Transverse colon (tissue), 4 donors: ENCODE results near the gene NATD1.

ENCODE experiments used
- POLR2AphosphoS5 ChIP-seq, 3 donors: sonication (generic); formaldehyde crosslinking; IDR thresholded peaks; one replicate each; pipeline ENCODE4 v1.6.1; 2016; ENCODE audit warnings: antibody characterized with exemption in 3 of 3
- TF ChIP-seq, protein P1 (sequence below), 5 experiments: fragments of 200-600 bp in 3 of 5; fragments of 450-650 bp in 2 of 5; sonication (generic) in 3 of 5; IDR thresholded peaks; 1 replicate in 2 of 5; 2 replicates in 3 of 5; pipeline ENCODE4 v1.5.1; 2016 to 2017; ENCODE audit warnings: antibody characterized with exemption in 5 of 5, inconsistent platforms in 3 of 5, mild to moderate bottlenecking in 2 of 5, moderate library complexity in 1 of 5

DNA sequence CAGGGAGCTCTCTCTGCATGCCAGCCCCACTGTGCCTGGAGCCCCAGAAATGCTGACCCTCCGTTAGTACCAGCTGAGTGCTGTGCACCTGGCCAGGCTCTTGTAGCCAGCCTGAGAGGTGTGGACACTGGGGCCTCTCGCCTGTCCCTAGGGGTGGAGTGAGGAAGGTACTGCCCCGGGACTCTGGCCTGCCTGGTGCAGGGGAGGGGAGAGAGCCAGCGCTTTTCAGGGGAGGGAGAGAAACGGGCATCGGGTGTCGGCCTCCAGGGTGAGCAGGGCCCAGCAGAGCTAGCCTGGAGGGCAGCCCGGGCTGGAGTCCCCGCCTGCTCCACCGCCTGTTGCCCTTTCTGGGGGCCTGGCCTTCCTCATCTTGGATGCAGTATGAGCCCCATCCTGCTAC lies 44.4 kb upstream of the NATD1 start:
- TF ChIP-seq POLR2AphosphoS5 (IDR thresholded peaks at IDR 0.05) = no peak
- TF ChIP-seq, protein P1, sequence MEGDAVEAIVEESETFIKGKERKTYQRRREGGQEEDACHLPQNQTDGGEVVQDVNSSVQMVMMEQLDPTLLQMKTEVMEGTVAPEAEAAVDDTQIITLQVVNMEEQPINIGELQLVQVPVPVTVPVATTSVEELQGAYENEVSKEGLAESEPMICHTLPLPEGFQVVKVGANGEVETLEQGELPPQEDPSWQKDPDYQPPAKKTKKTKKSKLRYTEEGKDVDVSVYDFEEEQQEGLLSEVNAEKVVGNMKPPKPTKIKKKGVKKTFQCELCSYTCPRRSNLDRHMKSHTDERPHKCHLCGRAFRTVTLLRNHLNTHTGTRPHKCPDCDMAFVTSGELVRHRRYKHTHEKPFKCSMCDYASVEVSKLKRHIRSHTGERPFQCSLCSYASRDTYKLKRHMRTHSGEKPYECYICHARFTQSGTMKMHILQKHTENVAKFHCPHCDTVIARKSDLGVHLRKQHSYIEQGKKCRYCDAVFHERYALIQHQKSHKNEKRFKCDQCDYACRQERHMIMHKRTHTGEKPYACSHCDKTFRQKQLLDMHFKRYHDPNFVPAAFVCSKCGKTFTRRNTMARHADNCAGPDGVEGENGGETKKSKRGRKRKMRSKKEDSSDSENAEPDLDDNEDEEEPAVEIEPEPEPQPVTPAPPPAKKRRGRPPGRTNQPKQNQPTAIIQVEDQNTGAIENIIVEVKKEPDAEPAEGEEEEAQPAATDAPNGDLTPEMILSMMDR (IDR thresholded peaks at IDR 0.05) = no peak
